H1 (cell line): Measurements from ENCODE around the gene DRGX. TPM values are rescaled to one million over a fixed set of nuclear protein-coding genes. Genes with fewer than 3 reads are reported as not detected.

ENCODE experiments used
- CBX8 ChIP-seq: fragments of 300-800, 300-1000 bp; sonication (generic); IDR thresholded peaks from 2 replicates; pipeline ENCODE4 v1.7.1; 2016; ENCODE audit warnings: low read depth, low read length, borderline replicate concordance
- POLR2AphosphoS5 ChIP-seq: IDR thresholded peaks from 2 replicates; pipeline ENCODE4 v1.6.1; 2011; ENCODE audit warnings: low read depth, low read length
- RNF2 ChIP-seq: fragments of 200-900, 300-1000 bp; sonication (generic); IDR thresholded peaks from 2 replicates; pipeline ENCODE4 v1.7.1; 2016; ENCODE audit warnings: borderline replicate concordance, low read depth, mild to moderate bottlenecking, antibody characterized with exemption, low read length; ENCODE audit not compliant: poor library complexity, severe bottlenecking; ENCODE audit errors: missing control alignments
- RXRA ChIP-seq: IDR thresholded peaks from 2 replicates; pipeline ENCODE4 v1.6.1; 2011; ENCODE audit warnings: low read depth, mild to moderate bottlenecking, low read length, moderate library complexity; ENCODE audit not compliant: insufficient read depth
- SAP30 ChIP-seq: fragments of 300-600 bp; sonication (generic); IDR thresholded peaks from 2 replicates; pipeline ENCODE4 v1.7.1; 2012; ENCODE audit warnings: low read length, moderate library complexity, mild to moderate bottlenecking, inconsistent platforms; ENCODE audit not compliant: insufficient read depth, insufficient replicate concordance
- polyA plus RNA-seq, 7 experiments: library from polyadenylated mRNA; depleted of rRNA in 3 of 7; stranded (reverse) in 5 of 7; unstranded in 2 of 7; fragments of >200 nt in 5 of 7; fragments of 200-250 nt in 2 of 7; gene quantifications; 1 replicate in 5 of 7; 2 replicates in 1 of 7; 4 replicates in 1 of 7; pipeline versions ENCODE4 v1.2.1 to v1.2.3, GENCODE V29; 2011 to 2013; ENCODE audit warnings: missing spikeins in 2 of 7, mixed read lengths in 2 of 7
- total RNA-seq: library from RNA; stranded (reverse); fragmentation: NEBNext Ultra II Directional; extraction: Animal tissue kit (Norgen Biotek cat#: 25700); gene quantifications from 2 replicates; pipeline ENCODE4 v1.2.1, GENCODE V29; 2021
- TF ChIP-seq, protein P1 (sequence below), 3 experiments: IDR thresholded peaks; 1 replicate in 2 of 3; 2 replicates in 1 of 3; pipeline versions ENCODE4 v1.5.1 to v1.6.1; 2011; ENCODE audit warnings: low read length in 3 of 3, mild to moderate bottlenecking in 3 of 3, inconsistent platforms in 2 of 3, low read depth in 1 of 3, moderate library complexity in 1 of 3; ENCODE audit not compliant: insufficient read depth in 1 of 3; ENCODE audit errors: control extremely low read depth in 1 of 3
- TF ChIP-seq, protein P2 (sequence below): IDR thresholded peaks from 2 replicates; pipeline ENCODE4 v1.6.1; 2011; ENCODE audit warnings: low read length, improper control_type of control experiment

DRGX gene
- total and polyA plus RNA-seq, 2 of the 8 experiments (the other 6 are each of a cell fraction or from before 2014, with no cell fraction given): not detected

DNA sequence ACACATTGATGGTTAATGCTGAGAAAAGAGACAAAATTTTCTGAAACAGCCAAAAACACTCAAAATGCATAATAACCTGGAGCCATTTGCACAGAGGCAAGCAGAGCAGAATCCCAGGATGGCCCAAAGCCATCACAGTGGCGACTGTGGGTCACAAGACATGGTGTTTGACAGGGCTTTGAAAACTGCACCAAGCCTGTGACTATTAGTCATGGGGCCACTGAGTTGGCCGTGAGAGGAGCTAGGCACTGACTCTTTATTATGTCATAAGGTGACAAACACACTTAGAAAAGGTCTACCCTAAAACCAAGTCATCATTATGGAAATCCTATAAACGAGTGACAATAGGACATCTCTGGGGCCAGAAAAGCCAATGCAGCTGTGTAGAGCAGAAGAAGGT is 23.9 kb downstream of the DRGX start (continued):
- TF ChIP-seq, protein P1, sequence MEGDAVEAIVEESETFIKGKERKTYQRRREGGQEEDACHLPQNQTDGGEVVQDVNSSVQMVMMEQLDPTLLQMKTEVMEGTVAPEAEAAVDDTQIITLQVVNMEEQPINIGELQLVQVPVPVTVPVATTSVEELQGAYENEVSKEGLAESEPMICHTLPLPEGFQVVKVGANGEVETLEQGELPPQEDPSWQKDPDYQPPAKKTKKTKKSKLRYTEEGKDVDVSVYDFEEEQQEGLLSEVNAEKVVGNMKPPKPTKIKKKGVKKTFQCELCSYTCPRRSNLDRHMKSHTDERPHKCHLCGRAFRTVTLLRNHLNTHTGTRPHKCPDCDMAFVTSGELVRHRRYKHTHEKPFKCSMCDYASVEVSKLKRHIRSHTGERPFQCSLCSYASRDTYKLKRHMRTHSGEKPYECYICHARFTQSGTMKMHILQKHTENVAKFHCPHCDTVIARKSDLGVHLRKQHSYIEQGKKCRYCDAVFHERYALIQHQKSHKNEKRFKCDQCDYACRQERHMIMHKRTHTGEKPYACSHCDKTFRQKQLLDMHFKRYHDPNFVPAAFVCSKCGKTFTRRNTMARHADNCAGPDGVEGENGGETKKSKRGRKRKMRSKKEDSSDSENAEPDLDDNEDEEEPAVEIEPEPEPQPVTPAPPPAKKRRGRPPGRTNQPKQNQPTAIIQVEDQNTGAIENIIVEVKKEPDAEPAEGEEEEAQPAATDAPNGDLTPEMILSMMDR (IDR thresholded peaks at IDR 0.05; ENCODE audit: control extremely low read depth in 1 of 3, insufficient read depth in 1 of 3, low read depth in 1 of 3, low read length in 3 of 3): no peak
- TF ChIP-seq POLR2AphosphoS5 (no peak), CBX8 (no peak), RNF2 (no peak), SAP30 (no peak), RXRA (no peak)
- TF ChIP-seq, protein P2, sequence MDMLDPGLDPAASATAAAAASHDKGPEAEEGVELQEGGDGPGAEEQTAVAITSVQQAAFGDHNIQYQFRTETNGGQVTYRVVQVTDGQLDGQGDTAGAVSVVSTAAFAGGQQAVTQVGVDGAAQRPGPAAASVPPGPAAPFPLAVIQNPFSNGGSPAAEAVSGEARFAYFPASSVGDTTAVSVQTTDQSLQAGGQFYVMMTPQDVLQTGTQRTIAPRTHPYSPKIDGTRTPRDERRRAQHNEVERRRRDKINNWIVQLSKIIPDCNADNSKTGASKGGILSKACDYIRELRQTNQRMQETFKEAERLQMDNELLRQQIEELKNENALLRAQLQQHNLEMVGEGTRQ: no peak
